HEK293T (cell line): Measurements from ENCODE around the gene CABP4.
A peak's percentile ranks its signal among the peaks of the same experiment; 100 is the strongest.

Source experiments
- CTCF ChIA-PET: fragments of 350-600 bp; formaldehyde crosslinking; extraction: SDS; loops from one replicate; lab custom pipeline; 2021; ENCODE audit warnings: antibody characterized with exemption, inconsistent platforms; lab: Yijun Ruan, JAX
- POLR2A ChIA-PET: fragments of 350-600 bp; formaldehyde crosslinking; extraction: SDS; loops from one replicate; lab custom pipeline; 2020; ENCODE audit warnings: antibody characterized with exemption, inconsistent platforms; lab: Yijun Ruan, JAX
- DNase-seq: peaks from one replicate; pipeline ENCODE4 v3.0.0; 2012; ENCODE audit warnings: mixed read lengths; ENCODE audit errors: extremely low spot score
- ARNT ChIP-seq: fragments of 450-650 bp; IDR thresholded peaks from 2 replicates; pipeline ENCODE4 v1.6.1; 2017; ENCODE audit warnings: mild to moderate bottlenecking
- BHLHE40 ChIP-seq: fragments of 450-650 bp; IDR thresholded peaks from 2 replicates; pipeline ENCODE4 v1.6.1; 2016; ENCODE audit warnings: mild to moderate bottlenecking, moderate library complexity, borderline replicate concordance
- CTBP1 ChIP-seq: fragments of 450-650 bp; IDR thresholded peaks from 2 replicates; pipeline ENCODE4 v1.6.1; 2016; ENCODE audit warnings: borderline replicate concordance
- ELF4 ChIP-seq: fragments of 450-650 bp; IDR thresholded peaks from 2 replicates; pipeline ENCODE4 v1.6.1; 2017; ENCODE audit warnings: antibody characterized with exemption
- FOXA1 ChIP-seq: fragments of 450-650 bp; IDR thresholded peaks from 2 replicates; pipeline ENCODE4 v1.6.1; 2016; ENCODE audit warnings: mild to moderate bottlenecking
- FOXK2 ChIP-seq: fragments of 450-650 bp; IDR thresholded peaks from 2 replicates; pipeline ENCODE4 v1.6.1; 2016; ENCODE audit warnings: mild to moderate bottlenecking
- FOXM1 ChIP-seq: fragments of 450-650 bp; IDR thresholded peaks from 2 replicates; pipeline ENCODE4 v1.6.1; 2017; ENCODE audit warnings: mild to moderate bottlenecking, borderline replicate concordance
- HDGF ChIP-seq: fragments of 450-650 bp; IDR thresholded peaks from 2 replicates; pipeline ENCODE4 v1.6.1; 2017; ENCODE audit warnings: antibody characterized with exemption, borderline replicate concordance
- L3MBTL2 ChIP-seq: fragments of 450-650 bp; conservative IDR thresholded peaks from 2 replicates; pipeline ENCODE4 v1.6.1; 2016; ENCODE audit warnings: mild to moderate bottlenecking
- LEF1 ChIP-seq: fragments of 450-650 bp; IDR thresholded peaks from 2 replicates; pipeline ENCODE4 v1.6.1; 2017; ENCODE audit warnings: mild to moderate bottlenecking, borderline replicate concordance
- NFRKB ChIP-seq: fragments of 450-650 bp; IDR thresholded peaks from 2 replicates; pipeline ENCODE4 v1.6.1; 2016; ENCODE audit warnings: mild to moderate bottlenecking, moderate library complexity
- PKNOX1 ChIP-seq: fragments of 450-650 bp; IDR thresholded peaks from 2 replicates; pipeline ENCODE4 v1.6.1; 2016
- SP1 ChIP-seq: fragments of 450-650 bp; IDR thresholded peaks from 2 replicates; pipeline ENCODE4 v1.6.1; 2017
- SUZ12 ChIP-seq: fragments of 450-650 bp; IDR thresholded peaks from 2 replicates; pipeline ENCODE4 v1.6.1; 2016; ENCODE audit warnings: mild to moderate bottlenecking
- TARDBP ChIP-seq: fragments of 450-650 bp; IDR thresholded peaks from 2 replicates; pipeline ENCODE4 v1.6.1; 2016
- ZNF384 ChIP-seq: fragments of 450-650 bp; IDR thresholded peaks from 2 replicates; pipeline ENCODE4 v1.6.1; 2016

CABP4 gene

GRCh38 chr11:67440229-67441097 is 14.7 kb upstream of the CABP4 start:
- TF ChIP-seq ELF4 (no peak), LEF1 (no peak), CTBP1 (no peak)
- CTCF ChIA-PET, result no interaction called here
- POLR2A ChIA-PET, result interaction anchor here (1.0 to 1.5 kb wide), 3 partner anchors 12 to 65 kb away, joined by 3 to 7 read pairs (median 3); partner anchors contain the start of gene RPS6KB2
- no peak for DNase-seq

GRCh38 chr11:67441098-67441563 is 14.0 kb upstream of the CABP4 start:
- CTCF ChIA-PET, result no interaction called here

GRCh38 chr11:67441731-67442351 is 13.3 kb upstream of the CABP4 start:
- CTCF ChIA-PET, result no interaction called here
- TF ChIP-seq SP1 (no peak), FOXK2 (no peak), SUZ12 (no peak), NFRKB (no peak), ELF4 (no peak), TARDBP (no peak), FOXM1 (no peak), LEF1 (no peak), ARNT (no peak), PKNOX1 (no peak), L3MBTL2 (no peak)

More at GRCh38 chr11:67441098-67441563, 14.0 kb upstream of the CABP4 start:
- TF ChIP-seq SP1 (no peak), ZNF384 (no peak), HDGF (no peak), NFRKB (no peak), ARNT (no peak), SUZ12 (no peak), LEF1 (no peak), FOXK2 (no peak), CTBP1 (no peak), ELF4 (no peak)
- DNase-seq, result no peak
- POLR2A ChIA-PET, result interaction anchor here (0.7 to 1.5 kb wide), 5 partner anchors 13 to 65 kb away, joined by 3 to 7 read pairs (median 3); partner anchors contain the start of genes AIP and RPS6KB2

GRCh38 chr11:67442504-67443404 is 12.4 kb upstream of the CABP4 start:
- ChIA-PET POLR2A (interaction anchor here (0.5 to 0.9 kb wide), 4 partner anchors 14 to 65 kb away, joined by 3 to 6 read pairs (median 3); partner anchors contain the start of genes CDK2AP2, PPP1CA and RPS6KB2), CTCF (no interaction called here)
- DNase-seq, result peak; percentile 37
- TF ChIP-seq CTBP1 (no peak), SP1 (no peak), FOXA1 (no peak), FOXM1 (no peak)

More at GRCh38 chr11:67441731-67442351, 13.3 kb upstream of the CABP4 start:
- no peak for DNase-seq
- POLR2A ChIA-PET, result interaction anchor here (0.7 to 1.5 kb wide), 4 partner anchors 13 to 41 kb away, joined by 3 to 7 read pairs (median 4); partner anchors contain the start of genes AIP and RPS6KB2

GRCh38 chr11:67445515-67445914 is 9.6 kb upstream of the CABP4 start:
- POLR2A ChIA-PET, result no interaction called here
- TF ChIP-seq ZNF384, result no peak
- no peak for DNase-seq
- CTCF ChIA-PET, result no interaction called here

GRCh38 chr11:67448220-67448609 is 6.9 kb upstream of the CABP4 start:
- no peak for DNase-seq
- POLR2A ChIA-PET, result no interaction called here
- TF ChIP-seq LEF1 (no peak), FOXM1 (no peak)
- CTCF ChIA-PET, result no interaction called here

- CTCF ChIA-PET, result interaction anchor here (0.6 to 0.7 kb wide), 2 partner anchors 31 to 941 kb away, joined by 3 read pairs; no protein-coding TSS in a partner anchor
- TF ChIP-seq SUZ12 (no peak), FOXA1 (no peak), ZNF384 (no peak), LEF1 (no peak), HDGF (no peak), BHLHE40 (no peak), PKNOX1 (no peak), FOXM1 (no peak), FOXK2 (no peak), TARDBP (no peak), ARNT (no peak), ELF4 (no peak), CTBP1 (no peak), SP1 (no peak)
- POLR2A ChIA-PET, result interaction anchor here (1.2 kb wide), 1 partner anchor 34 kb away, joined by 3 read pairs; the partner anchor contains the start of gene AIP
- DNase-seq, result no peak
Observed at GRCh38 chr11:67449116-67449844, 5.9 kb upstream of the CABP4 start.
